Lung (tissue), 12 donors: ENCODE results near the gene ZC3H11A. TPM values are rescaled to one million over a fixed set of nuclear protein-coding genes. Genes with fewer than 3 reads are reported as not detected.

ENCODE experiments used
- ATAC-seq: fragments of 200-7000 bp; cut with Tn5 transposase; one replicate; pipeline ENCODE4 v1.9.1; 2020; ENCODE audit warnings: moderate number of reproducible peaks; ENCODE audit not compliant: insufficient read depth, low FRiP score
- DNase-seq, 3 donors: peaks; one replicate each; pipeline ENCODE4 v3.0.0-alpha.2; 2013 to 2017
- H3K27ac ChIP-seq, 2 donors: one replicate each; pipeline ENCODE4 v1.5.1; 2013; ENCODE audit warnings: mild to moderate bottlenecking in 2 of 2, moderate library complexity in 2 of 2, control low read depth in 1 of 2, inconsistent platforms in 1 of 2, low read depth in 1 of 2, low read length in 1 of 2
- H3K27me3 ChIP-seq, 3 donors: one replicate each; pipeline ENCODE4 v1.5.1; 2013; ENCODE audit warnings: low read length in 2 of 3; ENCODE audit not compliant: control insufficient read depth in 3 of 3, insufficient read depth in 3 of 3
- H3K36me3 ChIP-seq, 4 donors: one replicate each; pipeline ENCODE4 v1.5.1; 2013; ENCODE audit warnings: low read length in 4 of 4, mild to moderate bottlenecking in 1 of 4, moderate library complexity in 1 of 4; ENCODE audit not compliant: control insufficient read depth in 4 of 4, insufficient read depth in 4 of 4
- H3K4me1 ChIP-seq, 5 donors: one replicate each; pipeline ENCODE4 v1.5.1; 2013; ENCODE audit warnings: low read length in 5 of 5, mild to moderate bottlenecking in 2 of 5, moderate library complexity in 1 of 5; ENCODE audit not compliant: control insufficient read depth in 5 of 5, insufficient read depth in 5 of 5
- H3K4me3 ChIP-seq: one replicate; pipeline ENCODE4 v1.5.1; 2013; ENCODE audit warnings: mild to moderate bottlenecking, control low read depth, moderate library complexity
- H3K9ac ChIP-seq, 2 donors: one replicate each; pipeline ENCODE4 v1.5.1; 2013; ENCODE audit warnings: low read length in 2 of 2, control low read depth in 1 of 2; ENCODE audit not compliant: insufficient read depth in 1 of 2
- H3K9me3 ChIP-seq, 4 donors: one replicate each; pipeline ENCODE4 v1.5.1; 2013; ENCODE audit warnings: low read length in 3 of 4, mild to moderate bottlenecking in 1 of 4, moderate library complexity in 1 of 4; ENCODE audit not compliant: control insufficient read depth in 4 of 4, insufficient read depth in 3 of 4
- CTCF ChIP-seq: IDR thresholded peaks from 2 replicates; pipeline ENCODE4 v1.5.1; 2012; ENCODE audit warnings: mild to moderate bottlenecking; ENCODE audit errors: control extremely low read depth, extremely low read depth
- WGBS, 2 donors: extraction: QIAGEN DNeasy Blood & Tissue Kit; methylation state at CpG; one replicate each; pipeline ENCODE4 v1.1.7; 2013; 5-methylcytosine and 5-hydroxymethylcytosine counted together
- polyA plus RNA-seq, 2 donors: library from polyadenylated mRNA; stranded (reverse); fragments of 200-250 nt; gene quantifications; one replicate each; pipeline ENCODE4 v1.2.1, GENCODE V29; 2013
- total RNA-seq, 2 donors: library from RNA; depleted of rRNA in 1 of 2; stranded (reverse); fragments of >200 nt in 1 of 2; gene quantifications; one replicate each; pipeline ENCODE4 v1.2.1, GENCODE V29; 2014 to 2021
- donor health status: control.
- donor health status: control.
- donor health status: Bipolar disorder and iron deficiency.
- donor health status: healthy.
- donor health status: DM: yes; HTN: yes; CAD: no.

The ZC3H11A gene
- total and polyA plus RNA-seq, 4 donors = 34.9 to 148 (median 46.4) TPM

- peaks cover 0 to 14% (median 6%) of the 10 kb centered on the region in 5 donors for H3K4me1 ChIP-seq
- ATAC-seq (no peak), DNase-seq (no peak)
- no peaks in the 10 kb centered on the region for H3K27me3 ChIP-seq
- TF ChIP-seq CTCF = no peak
- H3K9ac ChIP-seq = no peak overlapping the region
- no peak overlapping the region for H3K27ac ChIP-seq
- H3K9me3 ChIP-seq = no peaks in the 10 kb centered on the region
- H3K36me3 ChIP-seq = no peaks in the 10 kb centered on the region
- WGBS, 2 donors = 80 to 84% methylated on average over 6 of the region's 6 CpGs
- no peak overlapping the region for H3K4me3 ChIP-seq
These were observed 27.2 kb upstream of the ZC3H11A start for GRCh38 chr1:203768256-203768655.

DNA sequence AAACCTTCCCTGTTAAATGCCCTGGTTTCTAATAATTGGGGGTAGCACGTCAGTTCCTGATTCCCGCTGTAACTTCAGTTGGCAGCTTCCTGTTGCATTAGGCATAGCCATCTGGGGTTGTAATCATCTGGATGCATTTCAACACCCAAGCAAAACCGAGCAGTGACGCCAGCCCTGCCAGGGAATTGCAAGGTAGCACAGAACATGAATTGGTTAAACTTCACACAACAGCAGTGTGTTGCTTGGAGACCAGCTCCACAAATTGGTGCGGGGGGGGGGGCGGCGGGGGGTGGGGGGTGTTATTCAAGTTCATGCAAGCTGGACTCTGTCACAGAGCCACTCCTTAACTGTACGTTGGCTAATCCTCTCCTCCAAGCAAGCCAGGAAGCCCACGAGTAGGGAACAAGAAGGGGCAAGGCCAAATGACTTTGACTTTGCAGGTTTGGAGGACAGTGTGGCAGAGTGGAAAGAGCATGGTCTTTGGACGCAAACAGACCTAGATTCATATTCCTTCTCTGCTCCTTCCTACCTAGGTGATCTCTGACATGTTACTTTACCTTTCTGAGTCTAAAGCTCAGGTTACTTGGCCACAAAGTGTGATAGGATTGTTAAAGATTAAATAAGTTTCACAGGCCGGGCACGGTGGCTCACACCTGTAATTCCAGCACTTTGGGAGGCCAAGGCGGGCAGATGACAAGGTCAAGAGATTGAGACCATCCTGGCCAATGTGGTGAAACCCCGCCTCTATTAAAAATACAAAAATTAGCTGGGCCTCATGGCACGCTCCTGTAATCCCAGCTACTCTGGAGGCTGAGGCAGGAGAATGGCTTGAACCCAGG, 25.7 kb upstream of the ZC3H11A start:
- Histone ChIP-seq H3K9ac (peak overlapping the region in 1 of 2 donors; percentile 67), H3K27ac (peak overlapping the region; percentile 15 to 33), H3K4me3 (no peak overlapping the region), H3K36me3 (no peaks in the 10 kb centered on the region), H3K4me1 (peaks cover 0 to 14% (median 4%) of the 10 kb centered on the region in 5 donors), H3K9me3 (no peaks in the 10 kb centered on the region), H3K27me3 (no peaks in the 10 kb centered on the region)
- DNase-seq = peak; percentile 92 to 95 (median 94)
- no peak for ATAC-seq
- TF ChIP-seq CTCF = no peak
- WGBS, 2 donors = 37 to 40% methylated on average over 15 of the region's 15 CpGs

DNA sequence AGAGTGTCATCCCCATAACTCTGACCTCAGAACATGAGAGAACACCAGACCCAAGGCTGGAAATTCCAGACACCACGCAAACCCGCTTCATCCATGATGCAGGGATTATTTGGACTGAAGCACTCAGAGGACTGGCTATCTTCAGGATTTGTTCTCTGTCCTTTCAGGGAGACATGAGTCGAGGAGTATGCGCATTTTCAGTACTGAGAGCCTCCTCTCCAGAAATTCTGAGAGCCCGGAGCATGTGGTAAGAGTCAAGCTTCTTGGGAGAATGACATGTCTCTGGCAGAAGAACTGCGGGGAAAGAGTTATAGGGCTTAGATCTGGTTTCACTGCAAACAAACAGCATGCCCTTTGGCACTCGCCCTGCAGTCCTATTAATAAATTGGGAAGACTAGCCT, 23.5 kb upstream of the ZC3H11A start:
- ATAC-seq = no peak
- peak overlapping the region in 1 of 2 donors; percentile 60 for H3K27ac ChIP-seq
- DNase-seq = peak in 2 of 3 donors; percentile 50 to 71

More for the DNA sequence above, 23.5 kb upstream of the ZC3H11A start:
- H3K9me3 ChIP-seq = no peaks in the 10 kb centered on the region
- peaks cover 0 to 14% (median 4%) of the 10 kb centered on the region in 5 donors for H3K4me1 ChIP-seq
- H3K4me3 ChIP-seq = no peak overlapping the region
- TF ChIP-seq CTCF = no peak
- H3K27me3 ChIP-seq = no peaks in the 10 kb centered on the region
- 73 to 86% methylated on average over 7 of the region's 7 CpGs for whole genome bisulfite sequencing, 2 donors
- H3K36me3 ChIP-seq = no peaks in the 10 kb centered on the region
- no peak overlapping the region for H3K9ac ChIP-seq
